Ectodermal cell (in vitro differentiated cells): Measurements from ENCODE around the gene MRPL41.

Source experiments
- H3K27ac ChIP-seq: 2 replicates; pipeline ENCODE4 v1.7.0; 2013; ENCODE audit warnings: mild to moderate bottlenecking, low read depth, low read length; ENCODE audit not compliant: insufficient read depth, poor library complexity, severe bottlenecking
- H3K27me3 ChIP-seq: 2 replicates; pipeline ENCODE4 v1.7.0; 2013; ENCODE audit warnings: mild to moderate bottlenecking, low read length; ENCODE audit not compliant: insufficient read depth, control insufficient read depth, poor library complexity, severe bottlenecking
- H3K36me3 ChIP-seq: one replicate; pipeline ENCODE4 v1.7.0; 2013; ENCODE audit warnings: low read length; ENCODE audit not compliant: control insufficient read depth, insufficient read depth
- H3K4me1 ChIP-seq: one replicate; pipeline ENCODE4 v1.7.0; 2013; ENCODE audit warnings: low read length; ENCODE audit not compliant: control insufficient read depth, insufficient read depth
- H3K4me3 ChIP-seq: 2 replicates; pipeline ENCODE4 v1.7.0; 2013; ENCODE audit warnings: low read depth, low read length, control low read depth; ENCODE audit not compliant: insufficient read depth
- H3K9me3 ChIP-seq: 2 replicates; pipeline ENCODE4 v1.7.0; 2013; ENCODE audit warnings: mild to moderate bottlenecking, low read length, moderate library complexity; ENCODE audit not compliant: control insufficient read depth
- WGBS, 2 experiments: methylation state at CpG; one replicate each; pipeline ENCODE4 v1.1.7; 2013; ENCODE audit warnings: missing lambda C conversion rate in 2 of 2; 5-methylcytosine and 5-hydroxymethylcytosine counted together

MRPL41 gene

GRCh38 chr9:137582286-137582860 lies 30.7 kb downstream of the MRPL41 start:
- Histone ChIP-seq H3K4me1 (peaks cover 4% of the 10 kb centered on the region), H3K9me3 (no peaks in the 10 kb centered on the region), H3K27ac (no peak overlapping the region), H3K27me3 (no peaks in the 10 kb centered on the region), H3K36me3 (peaks cover 26% of the 10 kb centered on the region), H3K4me3 (no peak overlapping the region)
- 93% methylated on average over 20 of the region's 20 CpGs for WGBS, 2 experiments

GRCh38 chr9:137583347-137583746 lies 31.7 kb downstream of the MRPL41 start:
- 91 to 92% methylated on average over 14 of the region's 14 CpGs for WGBS, 2 experiments

GRCh38 chr9:137583957-137584356 lies 32.3 kb downstream of the MRPL41 start:
- Histone ChIP-seq H3K27me3 (no peaks in the 10 kb centered on the region), H3K9me3 (no peaks in the 10 kb centered on the region), H3K36me3 (peaks cover 38% of the 10 kb centered on the region), H3K4me1 (peaks cover 5% of the 10 kb centered on the region), H3K27ac (no peak overlapping the region), H3K4me3 (no peak overlapping the region)
- WGBS, 2 experiments, result 90 to 92% methylated on average over 8 of the region's 8 CpGs

More at GRCh38 chr9:137583347-137583746, 31.7 kb downstream of the MRPL41 start:
- Histone ChIP-seq H3K9me3 (no peaks in the 10 kb centered on the region), H3K4me1 (no peaks in the 10 kb centered on the region), H3K27me3 (no peaks in the 10 kb centered on the region), H3K36me3 (peaks cover 35% of the 10 kb centered on the region), H3K27ac (no peak overlapping the region), H3K4me3 (no peak overlapping the region)

- WGBS, 2 experiments, result 96% methylated on average over 14 of the region's 14 CpGs
- Histone ChIP-seq H3K27me3 (no peaks in the 10 kb centered on the region), H3K4me1 (peaks cover 9% of the 10 kb centered on the region), H3K9me3 (no peaks in the 10 kb centered on the region), H3K27ac (no peak overlapping the region), H3K36me3 (peaks cover 38% of the 10 kb centered on the region), H3K4me3 (no peak overlapping the region)
Measured at GRCh38 chr9:137586854-137587253, 35.2 kb downstream of the MRPL41 start.

- Histone ChIP-seq H3K27me3 (no peaks in the 10 kb centered on the region), H3K27ac (no peak overlapping the region), H3K4me3 (no peak overlapping the region), H3K4me1 (peaks cover 9% of the 10 kb centered on the region), H3K9me3 (no peaks in the 10 kb centered on the region), H3K36me3 (peaks cover 29% of the 10 kb centered on the region)
- 88 to 89% methylated on average over 13 of the region's 13 CpGs for WGBS, 2 experiments
Measured at GRCh38 chr9:137588311-137588710, 36.6 kb downstream of the MRPL41 start.

GRCh38 chr9:137588891-137589290 lies 37.2 kb downstream of the MRPL41 start:
- Histone ChIP-seq H3K27ac (no peak overlapping the region), H3K9me3 (no peaks in the 10 kb centered on the region), H3K4me3 (peak overlapping the region; percentile 76), H3K36me3 (peaks cover 26% of the 10 kb centered on the region), H3K4me1 (peaks cover 9% of the 10 kb centered on the region), H3K27me3 (no peaks in the 10 kb centered on the region)
- WGBS, 2 experiments, result 94 to 95% methylated on average over 6 of the region's 6 CpGs

- Histone ChIP-seq H3K4me3 (peak overlapping the region; percentile 76), H3K9me3 (no peaks in the 10 kb centered on the region), H3K4me1 (peaks cover 9% of the 10 kb centered on the region), H3K27ac (no peak overlapping the region), H3K27me3 (no peaks in the 10 kb centered on the region), H3K36me3 (peaks cover 26% of the 10 kb centered on the region)
- WGBS, 2 experiments, result 11 to 12% methylated on average over 58 of the region's 58 CpGs
Measured at GRCh38 chr9:137589441-137590122, 37.9 kb downstream of the MRPL41 start.

- no peak overlapping the region for H3K27ac ChIP-seq
- H3K4me3 ChIP-seq, result peak overlapping the region; percentile 76
- H3K36me3 ChIP-seq, result peaks cover 26% of the 10 kb centered on the region
- H3K9me3 ChIP-seq, result no peaks in the 10 kb centered on the region
- peaks cover 9% of the 10 kb centered on the region for H3K4me1 ChIP-seq
- H3K27me3 ChIP-seq, result no peaks in the 10 kb centered on the region
- WGBS, 2 experiments, result 0% methylated on average over 61 of the region's 61 CpGs
Measured at GRCh38 chr9:137590123-137590468, 38.4 kb downstream of the MRPL41 start.

- Histone ChIP-seq H3K27ac (peak within 1 kb of the TSS; percentile 26), H3K27me3 (no peaks in the 10 kb centered on the region)
- 1% methylated on average over 113 of the region's 113 CpGs for WGBS, 2 experiments
Measured at GRCh38 chr9:137590469-137591383, 39.0 kb downstream of the MRPL41 start, which contains the start of gene ZMYND19. Gene ZMYND19, minus strand, starts transcription at chr9:137590512. Its CDS starts 249 bp downstream, at chr9:137590263.

GRCh38 chr9:137592767-137593166 lies 41.1 kb downstream of the MRPL41 start:
- Histone ChIP-seq H3K27me3 (no peaks in the 10 kb centered on the region), H3K36me3 (peaks cover 8% of the 10 kb centered on the region)
- WGBS, 2 experiments, result 93 to 94% methylated on average over 7 of the region's 7 CpGs

More at GRCh38 chr9:137590469-137591383, 39.0 kb downstream of the MRPL41 start, which contains the start of gene ZMYND19:
- H3K4me3 ChIP-seq, result peak within 1 kb of the TSS; percentile 78
- H3K9me3 ChIP-seq, result no peaks in the 10 kb centered on the region
- peaks cover 9% of the 10 kb centered on the region for H3K4me1 ChIP-seq
- peaks cover 23% of the 10 kb centered on the region for H3K36me3 ChIP-seq

More at GRCh38 chr9:137592767-137593166, 41.1 kb downstream of the MRPL41 start:
- H3K9me3 ChIP-seq, result no peaks in the 10 kb centered on the region
- H3K4me3 ChIP-seq, result no peak overlapping the region
- no peak overlapping the region for H3K27ac ChIP-seq
- peaks cover 9% of the 10 kb centered on the region for H3K4me1 ChIP-seq
